GM19395 (cell line): ENCODE results near the gene KCNN3.
"Not testable (repeated sequence)": the region's sequence is repeated elsewhere in the genome, so short reads cannot be mapped to it uniquely, and the experiment has no call there.

Experiments used
- ATAC-seq: cut with Tn5 transposase; IDR thresholded peaks from one replicate; pipeline ENCODE4 v1.9.1; 2021; ENCODE audit warnings: mild to moderate bottlenecking, moderate library complexity; ENCODE audit not compliant: unreplicated experiment

The KCNN3 gene

GRCh38 chr1:154670310-154671270 is 199.5 kb downstream of the KCNN3 start:
- not testable (repeated sequence) for ATAC-seq

GRCh38 chr1:154669464-154670282 is 200.4 kb downstream of the KCNN3 start:
- ATAC-seq, result no peak

GRCh38 chr1:154666051-154666790 is 203.9 kb downstream of the KCNN3 start:
- ATAC-seq, result no peak

- ATAC-seq, result no peak
Observed at GRCh38 chr1:154664331-154665002, 205.6 kb downstream of the KCNN3 start.

DNA sequence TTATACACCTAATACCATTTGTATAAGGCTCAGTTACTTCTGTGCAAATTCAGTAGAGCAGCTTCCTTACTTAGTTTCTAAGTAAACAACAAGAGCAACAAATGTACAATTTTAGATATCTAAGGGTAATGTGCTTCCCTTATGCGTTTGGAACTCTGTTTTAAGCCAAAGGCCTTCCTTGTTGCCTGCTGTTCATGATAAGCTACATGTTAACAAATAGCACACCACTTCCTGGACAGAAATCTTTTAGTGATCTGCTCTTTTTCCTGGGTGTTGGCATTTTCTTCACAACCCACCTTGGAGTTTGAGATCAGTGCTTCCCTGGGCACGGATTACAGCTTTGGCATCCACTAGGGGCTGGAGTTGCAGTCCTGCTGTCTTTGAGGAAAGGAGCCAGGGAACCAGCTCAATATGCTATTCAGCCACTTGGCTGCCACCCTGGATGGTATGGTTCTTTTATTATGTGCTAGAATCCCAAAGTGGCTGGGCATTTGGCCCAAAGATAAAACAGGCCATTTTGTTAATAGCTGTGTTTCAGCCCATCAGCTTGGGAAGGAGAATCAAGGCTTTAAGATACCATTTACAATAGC is 206.5 kb downstream of the KCNN3 start:
- ATAC-seq, result no peak

DNA sequence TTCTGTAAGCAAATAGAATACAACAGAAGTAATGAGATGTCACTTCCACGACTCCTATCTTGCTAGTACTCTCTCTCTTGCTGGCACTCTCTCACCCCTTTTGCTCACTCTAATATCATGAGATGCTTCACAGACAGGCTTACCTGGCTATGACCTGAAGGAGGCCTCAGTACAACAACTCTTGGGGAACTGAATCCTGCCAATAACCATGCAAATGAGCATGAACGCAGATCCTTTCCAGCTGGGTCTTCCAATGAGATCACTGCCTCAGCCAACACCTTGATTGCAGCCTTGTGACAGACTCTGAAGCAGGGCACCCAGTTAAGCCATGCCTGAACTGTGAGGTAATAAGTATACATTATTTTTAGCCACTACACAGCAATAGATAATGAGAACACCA is 209.0 kb downstream of the KCNN3 start:
- no peak for ATAC-seq

DNA sequence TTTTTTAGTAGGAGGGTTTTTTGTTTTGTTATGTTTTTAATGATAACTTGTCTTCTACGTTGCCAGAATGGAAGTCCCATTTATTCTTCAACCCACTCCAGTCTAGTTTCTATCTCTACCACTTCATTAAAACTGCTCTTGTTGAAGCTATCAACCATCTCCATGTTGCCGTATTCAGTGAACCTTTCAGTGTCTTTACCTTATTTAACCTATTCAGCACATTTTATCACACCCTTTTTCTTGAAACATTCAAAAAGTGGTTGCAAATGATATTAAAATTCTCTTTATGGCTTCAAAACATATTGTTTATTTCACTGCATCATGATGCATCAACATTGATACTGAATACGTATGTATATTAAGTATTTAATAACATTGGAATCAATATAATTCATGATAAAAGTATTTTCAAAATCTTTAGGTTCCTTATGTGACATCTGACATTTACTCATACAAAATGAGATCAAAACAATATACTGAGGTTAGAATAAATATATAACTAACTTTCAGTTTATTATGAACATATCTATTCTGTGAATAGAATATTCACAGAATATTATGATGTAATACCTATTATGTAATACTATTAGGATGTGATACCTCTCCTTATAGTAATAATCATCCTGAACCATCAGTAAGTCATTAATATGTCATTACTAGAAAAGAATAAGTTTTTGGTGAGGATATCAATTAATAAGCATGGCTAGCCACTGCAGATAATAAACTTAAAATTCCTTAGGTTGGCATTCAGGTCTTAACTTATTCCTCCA is 210.1 kb downstream of the KCNN3 start:
- no peak for ATAC-seq

DNA sequence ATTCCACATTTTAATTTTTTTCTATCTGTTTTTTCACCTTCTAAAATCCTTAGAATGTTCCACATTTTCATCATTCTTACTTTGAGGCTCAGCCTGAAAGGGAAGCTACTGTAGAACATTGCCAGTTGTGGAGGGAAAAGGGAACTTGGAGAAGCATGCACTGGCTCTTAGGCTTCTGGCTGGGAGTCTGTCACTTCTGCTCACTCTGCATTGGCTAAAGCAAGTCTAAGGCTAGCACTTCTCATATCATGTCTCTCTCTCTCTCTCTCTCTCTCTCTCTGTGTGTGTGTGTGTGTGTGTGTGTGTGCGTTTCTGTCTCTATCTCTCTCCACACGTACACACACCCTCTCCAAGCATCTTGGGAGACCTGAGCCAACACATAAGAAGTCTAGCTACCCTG is 212.5 kb downstream of the KCNN3 start:
- no peak for ATAC-seq

- ATAC-seq, result no peak
Observed at GRCh38 chr1:154652893-154653292, 217.2 kb downstream of the KCNN3 start.
